WTC11 (cell line): ENCODE data around the gene COL4A3. TPM values are rescaled to one million over a fixed set of nuclear protein-coding genes. Genes with fewer than 3 reads are reported as not detected.

Source experiments
- ATAC-seq: fragments of 200-7000 bp; cut with Tn5 transposase; 2 replicates; pipeline ENCODE4 v1.10.0; 2021; ENCODE audit warnings: mild to moderate bottlenecking, moderate library complexity
- CTCF ChIA-PET: fragments of 300-600 bp; sonication (Branson Sonifier 250); formaldehyde crosslinking; loops from one replicate; lab custom pipeline; 2021; ENCODE audit warnings: antibody characterized with exemption; lab: Charles Lee
- POLR2A ChIA-PET: fragments of 350-600 bp; sonication (Branson Sonifier 250); formaldehyde crosslinking; loops from one replicate; lab custom pipeline; 2021; ENCODE audit warnings: antibody characterized with exemption; lab: Charles Lee
- DNase-seq: peaks from one replicate; pipeline ENCODE4 v3.0.0; 2021; ENCODE audit warnings: low spot score
- H3K27ac Mint-ChIP-seq: 2 replicates; pipeline ENCODE4 v1.8.0; 2021; ENCODE audit warnings: mixed read lengths
- H3K27me3 Mint-ChIP-seq: 2 replicates; pipeline ENCODE4 v1.8.0; 2021; ENCODE audit warnings: low read depth, mild to moderate bottlenecking, moderate library complexity, mixed read lengths
- H3K36me3 Mint-ChIP-seq: 2 replicates; pipeline ENCODE4 v1.8.0; 2021; ENCODE audit warnings: mixed read lengths
- H3K4me1 Mint-ChIP-seq: 2 replicates; pipeline ENCODE4 v1.8.0; 2022; ENCODE audit warnings: mixed read lengths
- H3K4me3 Mint-ChIP-seq: 2 replicates; pipeline ENCODE4 v1.8.0; 2021; ENCODE audit warnings: mild to moderate bottlenecking, moderate library complexity, mixed read lengths
- H3K9me3 Mint-ChIP-seq: 2 replicates; pipeline ENCODE4 v1.8.0; 2021; ENCODE audit warnings: mixed read lengths
- CREM ChIP-seq: sonication (generic); formaldehyde crosslinking; IDR thresholded peaks from 2 replicates; pipeline ENCODE4 v1.8.1; 2022; ENCODE audit warnings: mild to moderate bottlenecking, missing genetic modification reagents, moderate library complexity
- FOXK1 ChIP-seq: sonication (generic); formaldehyde crosslinking; IDR thresholded peaks from 2 replicates; pipeline ENCODE4 v1.8.0; 2022; ENCODE audit warnings: mild to moderate bottlenecking, moderate library complexity, missing genetic modification reagents
- GTF2I ChIP-seq: fragments of 250-450 bp; sonication (Bioruptor Pico); conservative IDR thresholded peaks from 2 replicates; pipeline ENCODE4 v1.4.0; 2021; ENCODE audit warnings: mild to moderate bottlenecking
- HMGA2 ChIP-seq: fragments of 250-450 bp; sonication (Bioruptor Pico); IDR thresholded peaks from 2 replicates; pipeline ENCODE4 v1.4.0; 2021; ENCODE audit warnings: mild to moderate bottlenecking, moderate library complexity
- IRF1 ChIP-seq: sonication (generic); formaldehyde crosslinking; IDR thresholded peaks from 2 replicates; pipeline ENCODE4 v1.8.0; 2023; ENCODE audit warnings: missing genetic modification reagents
- IRF2 ChIP-seq: sonication (generic); formaldehyde crosslinking; IDR thresholded peaks from 2 replicates; pipeline ENCODE4 v1.8.0; 2022; ENCODE audit warnings: low read depth, missing genetic modification reagents, borderline replicate concordance
- JAZF1 ChIP-seq: fragments of 250-450 bp; sonication (Bioruptor Pico); IDR thresholded peaks from 2 replicates; pipeline ENCODE4 v1.9.0; 2021; ENCODE audit warnings: moderate library complexity, mild to moderate bottlenecking, inconsistent platforms
- JUN ChIP-seq: sonication (generic); formaldehyde crosslinking; IDR thresholded peaks from 2 replicates; pipeline ENCODE4 v1.8.0; 2023; ENCODE audit warnings: mild to moderate bottlenecking, missing genetic modification reagents
- MAX ChIP-seq: sonication (generic); formaldehyde crosslinking; IDR thresholded peaks from 2 replicates; pipeline ENCODE4 v1.8.0; 2022; ENCODE audit warnings: mild to moderate bottlenecking, missing genetic modification reagents
- NFATC4 ChIP-seq: fragments of 250-450 bp; sonication (Bioruptor Pico); IDR thresholded peaks from 2 replicates; pipeline ENCODE4 v1.9.0; 2021; ENCODE audit warnings: mild to moderate bottlenecking
- NR3C1 ChIP-seq: sonication (generic); formaldehyde crosslinking; conservative IDR thresholded peaks from 2 replicates; pipeline ENCODE4 v1.8.1; 2023; ENCODE audit warnings: low read depth, mild to moderate bottlenecking, missing genetic modification reagents
- OVOL2 ChIP-seq: fragments of 250-450 bp; sonication (Bioruptor Pico); IDR thresholded peaks from 2 replicates; pipeline ENCODE4 v1.9.0; 2021; ENCODE audit warnings: mild to moderate bottlenecking, borderline replicate concordance
- PRDM15 ChIP-seq: sonication (generic); formaldehyde crosslinking; IDR thresholded peaks from 2 replicates; pipeline ENCODE4 v1.8.0; 2022; ENCODE audit warnings: missing genetic modification reagents
- PRRX2 ChIP-seq: fragments of 250-450 bp; sonication (Bioruptor Pico); IDR thresholded peaks from 2 replicates; pipeline ENCODE4 v1.8.0; 2021; ENCODE audit warnings: mild to moderate bottlenecking
- TEAD1 ChIP-seq: sonication (generic); formaldehyde crosslinking; IDR thresholded peaks from 2 replicates; pipeline ENCODE4 v1.8.0; 2022; ENCODE audit warnings: mild to moderate bottlenecking, missing genetic modification reagents
- TP53 ChIP-seq: sonication (generic); formaldehyde crosslinking; IDR thresholded peaks from 2 replicates; pipeline ENCODE4 v1.8.1; 2023; ENCODE audit warnings: mild to moderate bottlenecking, missing genetic modification reagents
- USF1 ChIP-seq: sonication (generic); formaldehyde crosslinking; IDR thresholded peaks from 2 replicates; pipeline ENCODE4 v1.8.0; 2022; ENCODE audit warnings: mild to moderate bottlenecking, missing genetic modification reagents
- USF2 ChIP-seq: sonication (generic); formaldehyde crosslinking; IDR thresholded peaks from 2 replicates; pipeline ENCODE4 v1.8.1; 2023; ENCODE audit warnings: mild to moderate bottlenecking, missing genetic modification reagents, moderate library complexity
- ZNF121 ChIP-seq: sonication (generic); formaldehyde crosslinking; IDR thresholded peaks from 2 replicates; pipeline ENCODE4 v1.8.0; 2023; ENCODE audit warnings: missing genetic modification reagents
- ZNF138 ChIP-seq: sonication (generic); formaldehyde crosslinking; conservative IDR thresholded peaks from 2 replicates; pipeline ENCODE4 v1.8.1; 2022; ENCODE audit warnings: mild to moderate bottlenecking, moderate library complexity, missing genetic modification reagents
- ZNF232 ChIP-seq: sonication (generic); formaldehyde crosslinking; IDR thresholded peaks from 2 replicates; pipeline ENCODE4 v1.8.0; 2022; ENCODE audit warnings: mild to moderate bottlenecking, missing genetic modification reagents
- ZNF281 ChIP-seq: sonication (generic); formaldehyde crosslinking; IDR thresholded peaks from 2 replicates; pipeline ENCODE4 v1.8.0; 2023; ENCODE audit warnings: mild to moderate bottlenecking, missing genetic modification reagents
- ZNF317 ChIP-seq: sonication (generic); formaldehyde crosslinking; IDR thresholded peaks from 2 replicates; pipeline ENCODE4 v1.8.1; 2023; ENCODE audit warnings: low read depth, mild to moderate bottlenecking, moderate library complexity, missing genetic modification reagents, borderline replicate concordance
- ZNF416 ChIP-seq: fragments of 250-450 bp; sonication (Bioruptor Pico); IDR thresholded peaks from 2 replicates; pipeline ENCODE4 v1.9.0; 2021; ENCODE audit warnings: mild to moderate bottlenecking, inconsistent platforms
- ZNF423 ChIP-seq: fragments of 250-450 bp; sonication (Bioruptor Pico); IDR thresholded peaks from 2 replicates; pipeline ENCODE4 v2.1.2; 2022; ENCODE audit warnings: mild to moderate bottlenecking, moderate library complexity
- total RNA-seq: library from RNA; stranded (reverse); gene quantifications from 3 replicates; pipeline ENCODE4 v1.2.3, GENCODE V29; 2021

The COL4A3 gene
- total RNA-seq, 1 experiment from 2014 or later: 0.90 TPM

GRCh38 chr2:227180770-227181169, 16.3 kb downstream of the COL4A3 start:
- DNase-seq (no peak), ATAC-seq (no peak)

GRCh38 chr2:227182765-227183164, 18.3 kb downstream of the COL4A3 start:
- POLR2A ChIA-PET: no interaction called here
- CTCF ChIA-PET: interaction anchor here (1.2 kb wide), 1 partner anchor 56 kb away, joined by 8 read pairs; no protein-coding TSS in a partner anchor
- Mint-ChIP-seq H3K4me3 (no peak overlapping the region), H3K36me3 (peaks cover 9% of the 10 kb centered on the region; the same call in 1 of the 2 replicates), H3K27ac (no peak overlapping the region), H3K4me1 (peaks cover 35% of the 10 kb centered on the region), H3K27me3 (no peaks in the 10 kb centered on the region), H3K9me3 (peaks cover 18% of the 10 kb centered on the region)
- DNase-seq: no peak
- no peak for ATAC-seq
- TF ChIP-seq USF2 (CRISPR knock-in tag): no peak
- TF ChIP-seq ZNF423 (CRISPR knock-in tag): no peak
- no peak for TF ChIP-seq ZNF317 (CRISPR knock-in tag)
- TF ChIP-seq IRF1 (CRISPR knock-in tag): no peak
- no peak for TF ChIP-seq ZNF138 (CRISPR knock-in tag)
- TF ChIP-seq FOXK1 (CRISPR knock-in tag): no peak
- no peak for TF ChIP-seq GTF2I (CRISPR knock-in tag)
- no peak for TF ChIP-seq ZNF281 (CRISPR knock-in tag)
- TF ChIP-seq TP53 (CRISPR knock-in tag): no peak
- no peak for TF ChIP-seq TEAD1 (CRISPR knock-in tag)
- no peak for TF ChIP-seq PRDM15 (CRISPR knock-in tag)
- no peak for TF ChIP-seq MAX (CRISPR knock-in tag)
- TF ChIP-seq ZNF121 (CRISPR knock-in tag): no peak
- TF ChIP-seq USF1: no peak
- no peak for TF ChIP-seq PRRX2
- no peak for TF ChIP-seq HMGA2
- no peak for TF ChIP-seq NR3C1 (CRISPR knock-in tag)
- no peak for TF ChIP-seq ZNF232
- no peak for TF ChIP-seq OVOL2 (CRISPR knock-in tag)

More at GRCh38 chr2:227180770-227181169, 16.3 kb downstream of the COL4A3 start:
- no peak overlapping the region for H3K27ac Mint-ChIP-seq
- no peak overlapping the region for H3K4me3 Mint-ChIP-seq
- TF ChIP-seq ZNF416 (CRISPR knock-in tag): no peak
- no peak for TF ChIP-seq TEAD1 (CRISPR knock-in tag)
- TF ChIP-seq JUN (CRISPR knock-in tag): no peak
- no peak for TF ChIP-seq JAZF1 (CRISPR knock-in tag)
- TF ChIP-seq IRF2 (CRISPR knock-in tag): no peak
- no peak for TF ChIP-seq NFATC4 (CRISPR knock-in tag)
- no peak for TF ChIP-seq HMGA2
- no peak for TF ChIP-seq ZNF232
- no peak for TF ChIP-seq CREM (CRISPR knock-in tag)
- H3K36me3 Mint-ChIP-seq: peaks cover 9% of the 10 kb centered on the region; the same call in 1 of the 2 replicates
- no peaks in the 10 kb centered on the region for H3K27me3 Mint-ChIP-seq
- ChIA-PET CTCF (no interaction called here), POLR2A (no interaction called here)
- peaks cover 22% of the 10 kb centered on the region for H3K4me1 Mint-ChIP-seq
- peaks cover 16% of the 10 kb centered on the region for H3K9me3 Mint-ChIP-seq
